Subcutaneous adipose tissue (tissue), 4 donors: ENCODE measurements around the gene ZKSCAN2. TPM values are rescaled to one million over a fixed set of nuclear protein-coding genes. Genes with fewer than 3 reads are reported as not detected.

Experiments
- CTCF ChIP-seq: fragments of 450-650 bp; IDR thresholded peaks from one replicate; pipeline ENCODE4 v1.5.1; 2016; ENCODE audit warnings: low read depth, mild to moderate bottlenecking, control low read depth, antibody characterized with exemption, moderate library complexity
- total RNA-seq, 4 donors: library from RNA; depleted of rRNA; stranded (reverse); fragments of >200 nt; gene quantifications; one replicate each; pipeline ENCODE4 v1.1.0, GENCODE V29; 2016

Gene ZKSCAN2
- total RNA-seq, 4 donors from 2014 or later: 3.2 to 6.2 (median 4.2) TPM

- TF ChIP-seq CTCF: no peak
Observed at GRCh38 chr16:25210758-25211157, 46.9 kb downstream of the ZKSCAN2 start.

GRCh38 chr16:25199457-25199856, 58.2 kb downstream of the ZKSCAN2 start:
- TF ChIP-seq CTCF: no peak

- TF ChIP-seq CTCF: no peak
Observed at GRCh38 chr16:25198021-25198420, 59.6 kb downstream of the ZKSCAN2 start.

- no peak for TF ChIP-seq CTCF
Observed at GRCh38 chr16:25194273-25194878, 63.3 kb downstream of the ZKSCAN2 start.

- TF ChIP-seq CTCF: no peak
Observed at GRCh38 chr16:25192096-25192495, 65.5 kb downstream of the ZKSCAN2 start.

GRCh38 chr16:25189305-25189704, 68.3 kb downstream of the ZKSCAN2 start:
- no peak for TF ChIP-seq CTCF

GRCh38 chr16:25187491-25187795, 70.2 kb downstream of the ZKSCAN2 start:
- TF ChIP-seq CTCF: no peak

Other genes starting within 250 kb of the ZKSCAN2 start
- gene ARHGAP17, start 242.5 kb downstream of the ZKSCAN2 start, total RNA-seq: 10 to 100 TPM; 41.3 to 84.6 (median 69.4) TPM
- 10 to 100 TPM; 25.1 to 31.6 (median 29.9) TPM for gene LCMT1, start 146.1 kb downstream of the ZKSCAN2 start, total RNA-seq
- gene AQP8, start 40.9 kb downstream of the ZKSCAN2 start, total RNA-seq: under 1 TPM in 2 of 4 donors, not detected in 2; 0.34 to 0.66 TPM